Activated T-helper 1 cell treated with Interleukin-2 at 50 U/mL for 16 hours (primary cell): ENCODE results near the gene SSTR3.
A peak's percentile ranks its signal among the peaks of the same experiment; 100 is the strongest.

Source experiments
- DNase-seq: peaks from one replicate; pipeline ENCODE4 v3.0.0-alpha.2; 2020; ENCODE audit warnings: low read depth

SSTR3 gene

DNA sequence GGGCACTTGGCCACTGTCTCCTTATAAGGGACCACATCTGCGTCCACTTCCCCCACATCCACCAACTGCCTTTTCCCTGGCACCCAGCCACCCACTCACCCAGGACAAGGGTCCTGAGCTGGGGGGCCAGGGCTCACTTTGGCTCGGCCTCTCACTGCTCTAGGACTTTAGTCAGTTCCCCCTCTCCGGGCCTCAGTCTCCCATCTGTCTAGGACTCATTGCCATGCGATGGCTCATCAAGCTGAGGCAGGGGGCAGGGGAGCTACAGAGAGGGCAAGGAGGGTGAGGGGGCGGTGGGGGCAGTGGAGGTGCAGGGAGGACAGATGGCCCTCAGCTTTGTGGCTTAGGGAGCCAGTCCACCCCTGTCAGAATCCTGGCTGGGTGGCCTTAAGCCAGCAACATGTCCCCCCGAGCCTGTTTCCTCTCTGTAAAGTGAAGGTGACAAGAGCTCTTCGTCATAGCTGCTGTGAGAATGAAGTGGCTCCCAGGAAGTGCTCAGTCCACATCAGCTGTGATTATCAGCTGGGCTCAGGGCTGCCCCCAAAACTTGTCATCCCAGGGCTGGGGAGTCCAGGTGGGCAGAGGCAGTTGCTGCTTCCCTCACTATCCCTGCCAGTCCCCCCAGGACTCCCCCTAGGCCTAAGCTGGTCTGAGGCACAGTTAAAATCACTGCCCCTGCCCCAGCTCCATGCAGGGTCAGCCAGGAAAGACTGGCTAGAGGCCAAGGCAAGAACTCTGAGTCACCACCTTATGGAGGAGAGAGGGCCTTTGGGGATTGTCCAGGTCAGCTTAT lies 16.9 kb upstream of the SSTR3 start:
- no peak for DNase-seq

DNA sequence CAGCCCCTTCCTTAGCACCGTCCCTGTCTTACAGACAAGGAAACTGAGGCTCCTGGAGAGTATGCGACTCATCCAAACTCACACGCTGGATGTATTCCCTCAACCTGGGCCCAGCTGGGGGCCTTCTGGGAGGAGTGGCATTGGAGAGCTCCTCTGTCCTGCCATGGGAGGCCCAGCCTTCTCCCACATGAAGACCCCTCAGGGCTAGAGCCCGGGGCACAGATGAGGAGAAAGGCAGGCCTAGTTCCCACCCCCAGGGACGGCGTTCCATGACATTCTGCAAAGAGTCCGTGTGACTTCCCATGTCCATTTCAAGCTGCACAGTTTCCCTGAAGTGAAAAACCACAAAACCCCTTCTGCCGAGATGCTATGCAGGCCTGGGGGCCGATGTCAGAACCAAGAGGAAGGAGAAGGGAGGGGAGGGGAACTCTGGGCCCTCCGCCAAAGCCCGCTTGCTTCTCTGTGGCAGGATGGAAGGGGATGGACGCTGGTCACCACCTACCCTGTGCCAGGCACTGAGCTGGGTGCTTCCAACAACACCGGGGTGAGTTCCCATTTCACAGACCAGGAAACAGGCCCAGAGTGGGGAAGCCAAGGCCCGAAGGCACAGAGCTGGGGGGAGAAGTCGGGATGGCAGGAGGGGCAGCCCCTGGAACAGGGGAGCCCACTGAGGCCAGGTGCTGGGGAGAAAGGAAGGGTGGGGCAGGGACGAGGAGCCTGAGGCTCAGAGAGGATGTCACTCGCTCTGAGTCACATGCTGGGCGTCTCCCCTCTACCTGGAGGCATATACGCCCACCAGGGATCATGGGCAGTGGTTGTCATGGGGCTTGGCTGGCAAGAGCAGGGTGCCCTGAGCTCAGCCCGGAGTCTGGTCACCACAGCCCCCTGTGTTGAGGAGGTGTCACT lies 16.1 kb upstream of the SSTR3 start:
- DNase-seq: no peak

DNA sequence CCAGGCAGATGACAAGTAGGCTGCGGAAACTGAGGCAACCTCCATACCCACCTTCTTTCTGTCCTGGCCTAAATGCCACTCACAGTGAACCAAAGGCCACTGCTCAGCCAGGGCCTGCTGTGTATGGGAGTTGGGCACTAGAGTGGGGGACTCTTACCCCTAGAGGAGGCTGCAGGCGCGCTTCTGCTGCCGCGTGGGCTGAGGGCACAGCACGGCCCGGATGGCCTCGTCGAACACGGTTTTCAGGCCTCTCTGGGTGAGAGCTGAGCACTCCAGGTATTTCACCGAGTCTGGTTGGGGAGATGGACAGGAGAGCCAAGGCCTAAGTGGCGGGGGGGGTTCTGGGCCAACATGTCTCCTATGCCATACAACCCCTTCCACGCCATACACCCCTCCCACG lies 14.2 kb upstream of the SSTR3 start:
- DNase-seq: no peak

DNA sequence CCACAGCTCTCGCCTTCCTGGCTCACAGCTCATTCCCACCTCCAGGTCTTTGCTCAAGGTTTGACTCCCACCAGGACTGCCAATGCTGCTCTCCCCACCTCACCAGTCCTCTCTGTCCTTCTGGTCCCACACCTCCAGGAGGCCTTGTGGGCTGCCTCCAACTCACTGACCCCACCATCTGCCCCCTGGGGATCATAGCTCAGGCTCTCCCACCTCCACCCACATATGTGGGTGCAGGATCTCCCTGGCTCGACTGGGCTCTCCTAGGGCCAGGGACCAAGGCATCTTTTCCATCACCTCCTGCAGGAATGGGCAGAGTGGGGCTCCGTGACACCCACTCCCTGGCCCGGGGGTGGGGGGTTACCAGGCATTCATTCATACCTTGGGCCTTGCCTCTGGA lies 13.8 kb upstream of the SSTR3 start:
- no peak for DNase-seq

DNA sequence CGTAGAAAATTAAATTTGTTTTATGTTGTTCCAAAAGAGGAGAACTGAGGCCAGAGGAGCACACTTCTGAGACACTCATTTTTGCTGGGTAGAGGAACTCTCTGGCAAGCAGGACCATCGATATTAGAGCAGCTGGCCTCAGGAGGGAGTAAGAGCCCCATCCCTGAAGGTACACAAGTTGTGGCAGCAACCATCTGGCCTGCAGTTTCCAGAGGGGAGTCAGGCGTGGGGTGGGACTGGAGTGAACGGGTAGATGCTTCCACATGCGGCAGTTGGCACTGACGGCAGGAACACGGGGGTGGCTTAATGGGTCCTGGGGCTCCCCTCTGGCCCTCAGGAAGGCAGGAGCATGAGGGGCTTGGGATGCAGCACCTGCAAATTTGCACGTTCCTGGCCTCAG lies 13.2 kb upstream of the SSTR3 start:
- no peak for DNase-seq

DNA sequence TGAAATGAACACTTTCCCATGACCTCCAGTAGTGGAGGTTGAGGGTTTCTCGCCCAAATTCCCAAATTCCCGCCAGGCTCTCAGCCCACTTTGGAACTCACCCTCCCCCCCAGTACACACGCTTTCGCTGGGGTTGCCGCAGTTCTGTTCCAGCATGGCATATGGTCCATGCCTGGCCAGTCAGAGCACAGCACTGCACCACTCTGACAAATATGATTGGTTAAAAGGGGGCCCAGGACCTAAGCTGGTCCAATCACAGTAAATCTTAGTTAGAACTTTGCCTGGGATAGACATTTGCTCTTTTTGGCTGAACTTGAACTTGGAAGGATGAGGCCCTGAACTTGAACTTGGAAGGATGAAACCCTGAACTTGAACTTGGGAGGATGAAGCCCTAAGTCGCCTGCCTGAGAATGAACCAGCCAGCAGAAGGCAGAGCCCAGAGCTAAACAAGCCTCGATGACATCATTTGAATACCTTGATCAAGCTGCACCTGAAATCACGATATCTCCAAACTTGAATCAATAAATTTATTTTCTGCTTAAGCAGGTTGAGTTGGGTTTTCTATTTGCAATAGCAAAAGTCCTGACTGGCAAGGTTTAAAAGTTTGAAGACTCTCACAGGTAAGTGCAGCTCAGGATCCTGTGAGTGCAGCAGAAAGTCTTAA lies 12.6 kb upstream of the SSTR3 start:
- DNase-seq: no peak

DNA sequence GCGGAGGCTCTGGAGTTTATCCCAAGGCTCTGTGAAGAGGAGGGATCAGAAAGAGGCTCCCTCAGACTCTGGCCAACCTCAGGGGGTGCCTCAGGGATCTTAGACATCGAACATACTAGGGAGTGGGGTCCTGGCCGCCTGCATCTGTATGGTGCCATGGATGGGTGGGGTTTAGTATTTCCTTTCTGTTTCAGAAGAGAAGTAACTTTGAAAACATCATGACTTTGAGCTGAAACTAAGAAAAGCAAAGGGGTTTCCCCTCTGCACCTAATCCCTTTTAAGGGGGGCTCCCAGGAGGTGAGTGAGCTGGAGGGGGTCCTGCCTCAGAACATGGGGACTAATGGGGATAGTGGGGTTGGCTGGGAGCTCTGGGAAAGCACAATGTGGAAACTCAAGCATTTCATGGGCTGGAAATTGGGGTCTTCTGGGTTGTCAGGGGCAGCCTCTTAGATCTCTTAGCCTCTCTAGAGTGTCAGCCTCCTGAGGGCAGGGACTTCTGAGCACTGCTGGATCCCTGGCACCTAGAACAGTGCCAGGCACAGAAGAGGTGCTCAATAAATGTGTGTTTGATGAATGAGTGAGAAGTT lies 11.8 kb upstream of the SSTR3 start:
- DNase-seq: no peak

DNA sequence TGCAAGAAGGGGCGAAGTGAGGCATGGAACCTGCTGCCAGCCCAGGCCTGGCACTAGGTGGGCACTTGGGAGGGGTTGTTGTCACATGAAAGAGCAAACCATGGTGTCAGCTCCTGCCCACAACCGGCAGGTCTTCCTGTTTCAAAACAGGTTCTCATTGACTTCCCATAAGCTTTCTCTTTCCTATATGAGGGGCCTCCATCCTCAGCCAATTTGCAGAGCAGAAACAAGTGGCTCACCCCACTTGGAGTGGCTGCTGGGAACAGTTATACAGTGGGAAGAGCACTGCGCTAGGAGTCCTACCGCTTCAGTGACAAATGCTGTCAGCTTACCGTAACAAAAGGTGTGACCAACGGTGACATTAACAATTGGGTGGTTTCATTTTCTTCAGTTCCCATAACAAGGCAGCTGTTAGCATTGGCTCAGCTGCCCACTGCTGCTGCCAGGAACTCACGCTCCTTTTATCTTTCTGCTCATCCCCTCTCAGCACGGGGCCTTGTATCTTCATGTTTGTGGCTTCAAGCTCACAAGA lies 10.2 kb upstream of the SSTR3 start:
- DNase-seq: no peak

DNA sequence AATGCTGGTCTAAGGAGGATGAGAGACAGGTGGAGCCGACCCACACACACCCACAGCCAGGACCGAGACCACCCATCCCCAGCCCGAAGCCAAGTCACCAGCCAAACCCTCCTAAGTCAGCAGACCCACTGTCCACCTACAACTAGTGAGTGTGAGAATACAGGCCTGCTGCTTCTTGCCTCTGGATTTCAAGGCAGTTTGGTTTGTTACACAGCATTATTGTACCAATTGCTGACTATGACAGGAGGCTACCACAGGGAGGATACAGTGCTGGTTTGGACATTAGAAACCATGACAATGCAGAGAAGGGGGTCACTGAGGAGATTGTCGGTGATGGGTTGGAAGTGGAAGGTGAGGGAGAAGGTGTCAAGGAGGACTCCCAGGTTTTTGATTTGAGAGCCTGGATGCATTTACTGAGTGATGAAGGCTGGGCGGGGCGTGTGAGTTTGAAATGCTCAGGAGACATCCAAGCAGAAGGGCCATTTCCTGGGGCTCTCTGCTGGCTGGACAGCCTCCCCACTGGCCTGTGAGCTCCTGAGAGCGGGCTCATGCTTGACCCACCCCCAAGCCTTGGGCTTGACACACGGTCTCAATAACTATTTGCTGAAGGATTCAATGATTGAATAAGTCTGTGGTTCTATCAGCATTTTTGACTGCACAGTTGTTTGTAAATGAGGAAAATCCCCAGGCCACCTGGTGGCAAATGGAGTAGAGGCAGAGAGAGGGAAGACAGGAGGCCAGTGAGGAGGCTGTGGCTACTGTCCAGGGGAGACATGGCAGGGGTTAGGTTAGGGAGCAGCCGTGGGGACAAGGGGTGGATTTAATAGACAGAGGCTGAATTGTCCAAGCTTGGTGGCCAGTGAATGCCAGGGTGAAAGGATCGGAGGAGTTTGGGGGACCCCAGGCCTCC lies 9.4 kb upstream of the SSTR3 start:
- no peak for DNase-seq

DNA sequence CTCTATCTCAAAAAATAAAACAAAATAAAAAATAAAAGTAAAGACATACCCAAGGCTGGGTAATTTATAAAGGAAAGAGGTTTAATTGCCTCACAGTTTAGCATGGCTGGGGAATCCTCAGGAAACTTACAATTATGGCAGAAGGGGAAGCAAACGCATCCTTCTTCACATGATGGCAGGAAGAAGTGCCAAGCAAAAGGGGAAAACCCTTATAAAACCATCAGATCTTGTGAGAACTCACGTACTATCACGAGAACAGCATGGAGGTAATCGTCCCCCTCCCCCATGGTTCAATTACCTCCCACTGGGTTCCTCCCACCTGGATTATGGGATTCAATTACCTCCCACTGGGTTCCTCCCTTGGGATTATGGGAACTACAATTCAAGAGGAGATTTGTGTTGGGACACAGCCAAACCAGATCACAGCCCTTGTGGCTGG lies 8.3 kb upstream of the SSTR3 start:
- DNase-seq: no peak

DNA sequence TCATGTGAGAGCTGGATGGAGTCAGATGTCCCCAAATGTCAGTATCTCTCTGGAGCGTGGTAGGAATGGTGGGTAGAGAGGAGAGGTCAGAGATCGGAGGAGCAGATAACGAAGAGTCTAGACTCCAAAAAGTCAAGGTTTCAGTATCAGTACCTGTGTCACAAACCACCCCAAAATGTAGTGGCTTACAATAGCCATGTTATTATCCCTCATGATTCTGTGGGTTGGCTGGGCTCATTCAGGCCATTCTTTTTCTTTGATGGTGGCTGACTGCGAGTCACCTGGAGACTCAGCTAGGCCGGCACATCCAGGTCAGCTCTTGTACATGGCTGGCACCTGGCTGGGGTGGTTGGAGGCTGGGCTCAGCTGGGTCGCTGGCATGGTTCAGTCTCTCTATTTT lies 7.3 kb upstream of the SSTR3 start:
- no peak for DNase-seq

DNA sequence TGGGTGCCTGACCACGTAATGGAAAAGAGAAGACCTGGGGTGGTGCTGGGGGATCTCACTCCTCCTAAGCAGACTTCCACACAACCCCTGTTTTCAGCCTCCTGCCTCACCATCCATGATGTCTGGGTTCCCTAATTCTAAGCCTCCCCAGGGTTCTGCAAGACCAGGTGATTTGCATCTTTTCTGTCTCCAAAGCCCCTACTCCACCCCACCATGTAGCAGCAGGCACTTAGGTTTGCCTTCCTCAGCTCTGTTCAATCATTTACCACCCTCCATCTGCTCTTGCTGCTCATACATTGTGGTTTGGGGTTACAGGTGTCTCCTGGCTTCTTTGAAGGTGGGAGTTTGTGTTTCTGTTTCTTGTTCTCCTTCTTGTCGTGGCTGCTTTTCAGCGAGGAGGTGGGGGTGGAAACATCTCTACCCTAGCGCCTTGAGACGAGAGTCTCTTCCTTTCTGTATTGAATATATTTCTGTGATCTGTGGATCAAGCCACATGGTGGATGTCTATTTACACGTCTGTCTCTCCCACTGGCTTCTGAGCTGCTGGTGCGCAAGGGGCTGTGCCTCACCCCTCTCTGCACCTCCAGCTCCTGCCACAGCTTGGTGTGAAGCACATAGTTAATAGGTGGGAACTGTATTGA lies 6.6 kb upstream of the SSTR3 start:
- DNase-seq: peak; percentile 58

DNA sequence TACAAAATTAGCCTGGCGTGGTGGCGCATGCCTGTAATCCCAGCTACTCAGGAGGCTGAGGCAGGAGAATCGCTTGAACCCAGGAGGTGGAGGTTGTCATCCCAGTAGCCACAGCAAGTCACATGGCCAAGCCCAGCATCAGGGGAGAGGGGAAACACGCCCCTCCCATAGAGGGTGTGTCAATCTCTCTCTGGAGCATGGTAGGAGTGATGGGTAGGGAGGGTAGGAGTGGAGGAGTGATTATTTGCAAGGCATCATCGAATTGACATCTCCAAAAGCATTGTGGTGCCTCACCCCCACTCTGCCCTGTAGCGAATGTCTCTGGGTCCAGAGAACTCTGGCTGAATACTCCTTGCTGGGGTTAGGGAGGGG lies 6.1 kb upstream of the SSTR3 start:
- DNase-seq: no peak

DNA sequence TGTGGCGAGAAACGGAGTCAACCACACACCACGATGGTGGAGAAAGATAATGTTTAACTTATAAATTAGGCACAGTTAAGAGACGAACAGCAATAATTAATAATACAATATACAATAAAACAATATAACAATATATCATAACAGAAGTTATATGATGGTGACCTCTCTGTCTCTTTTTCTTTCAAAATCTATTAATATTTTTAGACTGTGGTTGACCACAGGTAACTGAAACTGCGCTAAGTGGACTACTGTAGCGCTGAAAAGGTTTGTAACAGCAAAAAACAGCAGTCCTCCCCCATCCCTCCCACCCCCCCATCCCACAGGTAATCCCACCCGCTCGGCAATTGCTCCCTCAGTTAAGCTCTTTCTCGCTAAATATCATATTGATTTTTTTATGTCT lies 3.6 kb upstream of the SSTR3 start:
- DNase-seq: no peak

DNA sequence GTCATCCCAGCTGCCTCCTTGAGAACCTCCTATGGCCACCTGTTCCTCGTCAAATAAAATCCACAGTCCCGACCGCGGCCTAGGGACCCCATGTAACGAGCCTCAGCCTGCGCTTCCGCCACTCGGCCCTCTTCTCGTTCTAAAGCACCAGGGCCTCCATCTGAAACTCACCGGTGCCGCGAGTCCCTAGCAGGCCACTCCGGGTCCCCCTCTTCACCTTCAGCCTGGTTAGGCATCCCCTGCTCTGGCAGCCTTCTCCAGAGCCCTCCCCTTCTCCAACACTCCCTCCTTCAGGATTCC lies 2.4 kb upstream of the SSTR3 start:
- no peak for DNase-seq

DNA sequence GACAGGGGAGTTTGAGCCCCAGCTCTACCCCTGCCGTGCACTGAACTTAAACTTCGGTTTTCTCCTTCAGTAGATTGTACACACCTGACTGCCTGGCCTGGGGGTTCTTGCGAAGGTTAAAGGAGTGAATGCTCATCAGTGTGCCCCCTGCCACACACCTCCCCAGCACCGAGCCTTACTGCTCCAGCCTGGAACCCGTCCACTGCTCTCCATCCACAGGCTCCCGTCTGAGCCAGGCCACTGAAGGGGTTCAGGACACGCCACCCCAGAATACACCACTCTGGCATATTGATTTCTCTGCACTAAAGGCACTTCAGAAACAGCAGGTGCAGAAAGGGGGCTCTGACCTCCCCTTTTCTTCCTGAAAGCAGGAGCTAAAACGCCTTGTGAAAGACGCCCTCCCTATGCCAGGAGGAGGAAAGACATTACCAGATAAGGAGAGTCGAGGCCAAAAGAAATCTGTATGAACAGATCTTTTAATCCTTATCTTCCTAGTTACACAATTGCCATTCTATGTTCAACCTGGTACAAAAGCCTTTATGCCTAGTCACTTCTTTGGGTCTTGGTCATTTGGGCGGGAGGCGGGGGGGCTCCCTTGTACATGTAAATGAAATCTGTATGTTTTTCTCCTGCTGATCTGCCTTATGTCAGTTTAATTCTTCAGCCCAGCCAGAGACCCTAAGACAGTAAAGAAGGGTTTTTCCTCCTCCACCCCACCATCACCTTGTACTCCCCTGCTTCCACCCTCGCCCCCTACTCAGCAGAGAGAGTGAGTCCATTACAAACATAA lies 1.9 kb upstream of the SSTR3 start:
- DNase-seq: no peak

DNA sequence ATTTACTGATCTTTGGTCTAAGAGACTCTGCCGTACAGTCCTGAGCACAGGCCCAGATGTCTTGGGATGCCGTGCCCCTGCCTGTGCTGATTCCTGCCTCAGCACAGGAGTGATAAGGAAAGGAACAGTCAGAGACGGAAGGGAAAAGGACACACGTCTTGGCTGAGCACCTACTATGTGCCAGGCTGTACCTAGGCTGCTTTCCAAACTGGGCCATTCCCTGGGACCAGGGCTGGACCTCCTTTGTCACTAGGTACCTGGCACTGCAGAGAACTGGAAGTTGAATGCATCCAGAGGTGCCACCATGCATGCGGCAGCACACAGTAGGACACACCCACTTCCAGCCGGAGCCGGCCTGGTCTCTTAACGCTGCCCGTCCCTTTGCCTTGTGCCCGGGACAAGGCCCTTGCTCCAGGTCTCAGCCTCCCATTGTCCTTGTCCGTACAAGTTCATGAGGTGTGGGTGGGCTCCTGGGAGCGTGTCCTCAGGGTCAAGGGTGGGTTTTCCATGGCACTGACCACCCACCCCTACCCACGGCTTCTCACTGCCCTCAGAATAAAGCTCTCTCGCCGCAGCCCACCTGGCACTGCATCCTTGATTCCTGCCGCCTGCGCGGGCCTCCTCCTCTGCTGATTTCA lies 1.1 kb upstream of the SSTR3 start:
- no peak for DNase-seq

DNA sequence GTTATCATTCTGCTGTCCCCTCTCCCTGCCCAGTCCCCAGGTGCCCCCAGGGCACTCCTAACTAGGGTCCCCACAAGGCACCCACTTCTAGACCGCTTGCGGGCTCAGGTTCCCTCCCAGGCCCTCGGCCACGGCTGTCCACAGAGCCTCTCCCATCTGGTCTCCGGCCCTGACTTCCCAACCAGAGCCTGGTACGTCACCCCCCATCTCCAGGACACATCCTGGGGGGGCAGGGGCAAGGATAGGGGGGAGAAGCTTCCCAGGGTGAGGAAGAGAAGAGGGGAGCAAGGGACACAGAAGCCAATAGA lies 457 bp downstream of the SSTR3 start:
- no peak for DNase-seq

DNA sequence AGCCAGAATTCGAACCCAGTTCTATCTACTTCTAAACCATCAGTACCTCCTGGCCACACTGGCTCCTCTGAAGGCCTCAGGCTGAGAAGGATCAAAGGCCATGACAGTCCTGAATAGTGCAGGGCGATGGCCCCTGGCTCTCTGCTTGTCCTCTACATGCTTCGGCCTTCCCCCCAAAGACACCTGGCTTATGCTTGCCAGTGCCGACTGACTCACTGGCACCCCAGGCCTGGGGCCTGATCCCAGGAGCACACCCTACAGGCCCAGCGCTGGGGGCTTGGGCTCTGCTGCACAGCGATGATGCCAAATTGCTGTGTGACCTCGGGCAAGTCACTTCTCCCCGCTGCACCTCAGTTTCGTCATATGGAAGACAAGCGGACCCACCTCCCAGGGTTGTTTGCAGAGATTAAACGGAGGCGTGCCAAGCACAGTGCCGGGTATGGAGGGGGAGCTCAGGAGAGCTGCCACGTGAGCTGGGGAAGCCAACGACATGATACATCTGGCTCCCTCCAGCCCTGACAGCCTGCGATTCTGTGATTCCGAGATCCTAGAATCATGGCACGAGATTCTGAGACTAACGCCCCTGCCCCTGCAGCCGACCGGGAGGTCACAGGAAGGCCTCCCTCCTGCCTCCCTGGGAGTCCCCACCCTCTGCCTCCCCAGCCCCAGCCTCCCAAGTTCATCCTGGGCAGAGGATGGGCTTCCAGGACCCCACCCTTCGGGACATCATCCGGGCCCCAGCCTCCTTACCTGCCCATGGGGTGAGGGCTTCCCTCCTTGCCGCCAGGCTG lies 1.0 kb downstream of the SSTR3 start:
- no peak for DNase-seq
